H1 (cell line): ENCODE data around the gene TAF11L13. TPM values are rescaled to one million over a fixed set of nuclear protein-coding genes. Genes with fewer than 3 reads are reported as not detected.

ENCODE experiments used
- CTCF ChIA-PET: fragments of 300-600 bp; sonication (Branson Sonifier 250); formaldehyde crosslinking; loops from one replicate; lab custom pipeline; 2021; ENCODE audit not compliant: partially characterized antibody; lab: Charles Lee
- POLR2A ChIA-PET: fragments of 300-600 bp; sonication (Branson Sonifier 250); formaldehyde crosslinking; loops from one replicate; lab custom pipeline; 2021; ENCODE audit warnings: inconsistent platforms; ENCODE audit not compliant: partially characterized antibody; lab: Charles Lee
- DNase-seq, 2 experiments: peaks; one replicate each; pipeline versions ENCODE4 v3.0.0 to v3.0.0-alpha.2; 2010 to 2022; ENCODE audit warnings: low spot score in 2 of 2, low read depth in 1 of 2, mixed read lengths in 1 of 2
- FAIRE-seq: peaks from 2 replicates; lab custom pipeline; 2011; peaks lifted over from hg19 to GRCh38; lab: Jason Lieb, UNC
- H2AFZ ChIP-seq: 2 replicates; pipeline ENCODE4 v1.8.1; 2012; ENCODE audit warnings: low read length, inconsistent platforms
- H2AK5ac ChIP-seq: 2 replicates; pipeline ENCODE4 v1.6.1; 2013; ENCODE audit warnings: low read depth, low read length
- H2BK120ac ChIP-seq: replicated peaks from 2 replicates; pipeline ENCODE3; 2013; ENCODE audit warnings: low read depth, low read length, inconsistent platforms
- H2BK12ac ChIP-seq: 2 replicates; pipeline ENCODE4 v1.6.1; 2013; ENCODE audit warnings: low read depth, low read length
- H2BK15ac ChIP-seq: 2 replicates; pipeline ENCODE4 v1.6.1; 2013; ENCODE audit warnings: low read length
- H2BK20ac ChIP-seq: 2 replicates; pipeline ENCODE4 v1.6.1; 2013; ENCODE audit warnings: low read length
- H2BK5ac ChIP-seq: 2 replicates; pipeline ENCODE4 v1.6.1; 2013; ENCODE audit warnings: low read depth, low read length
- H3K14ac ChIP-seq: 2 replicates; pipeline ENCODE4 v1.6.1; 2013; ENCODE audit warnings: inconsistent platforms; ENCODE audit not compliant: insufficient read length
- H3K18ac ChIP-seq: 2 replicates; pipeline ENCODE4 v1.6.1; 2013; ENCODE audit warnings: low read length; ENCODE audit errors: extremely low read depth
- H3K23ac ChIP-seq: 2 replicates; pipeline ENCODE4 v1.6.1; 2013; ENCODE audit warnings: inconsistent platforms; ENCODE audit not compliant: insufficient read length
- H3K23me2 ChIP-seq: 2 replicates; pipeline ENCODE4 v1.6.1; 2013; ENCODE audit warnings: low read depth, low read length
- H3K27ac ChIP-seq: 2 replicates; pipeline ENCODE4 v1.6.1; 2011; ENCODE audit warnings: low read depth, low read length, inconsistent platforms
- H3K27me3 ChIP-seq, 4 experiments: replicated peaks in 1 of 4; 1 replicate in 1 of 4; 2 replicates in 3 of 4; pipeline versions ENCODE4 v1.6.1 to v1.8.1; 2011 to 2013; ENCODE audit warnings: low read length in 3 of 4, mild to moderate bottlenecking in 3 of 4, inconsistent platforms in 2 of 4, mixed read lengths in 2 of 4, moderate library complexity in 1 of 4; ENCODE audit not compliant: control insufficient read depth in 3 of 4, insufficient read depth in 3 of 4; ENCODE audit errors: extremely low read depth in 1 of 4
- H3K36me3 ChIP-seq, 4 experiments: 2 replicates each; pipeline versions ENCODE4 v1.6.1 to v1.8.1; 2011 to 2013; ENCODE audit warnings: mild to moderate bottlenecking in 4 of 4, low read length in 3 of 4, moderate library complexity in 2 of 4, control low read depth in 1 of 4, inconsistent platforms in 1 of 4; ENCODE audit not compliant: insufficient read depth in 4 of 4, control insufficient read depth in 2 of 4
- H3K4ac ChIP-seq: replicated peaks from 2 replicates; pipeline ENCODE3; 2013; ENCODE audit warnings: low read length, low read depth, mixed read lengths, inconsistent platforms; ENCODE audit not compliant: insufficient read length
- H3K4me1 ChIP-seq, 4 experiments: replicated peaks in 1 of 4; 1 replicate in 1 of 4; 2 replicates in 3 of 4; pipeline versions ENCODE4 v1.6.1 to v1.8.1; 2011 to 2013; ENCODE audit warnings: low read length in 3 of 4, inconsistent platforms in 2 of 4, mixed read lengths in 1 of 4; ENCODE audit not compliant: insufficient read depth in 4 of 4, control insufficient read depth in 3 of 4
- H3K4me2 ChIP-seq, 2 experiments: 2 replicates each; pipeline versions ENCODE4 v1.6.1 to v1.8.1; 2011 to 2013; ENCODE audit warnings: low read depth in 2 of 2, low read length in 2 of 2, control low read depth in 1 of 2, inconsistent platforms in 1 of 2, mild to moderate bottlenecking in 1 of 2; ENCODE audit not compliant: insufficient read depth in 1 of 2
- H3K4me3 ChIP-seq, 4 experiments: fragments of 200-600, 300-600 bp in 1 of 4; sonication (generic), shearing (Covaris generic), sonication (Bioruptor Twin) in 1 of 4; 2 replicates each; pipeline versions ENCODE4 v1.5.1 to v1.8.1; 2011 to 2016; ENCODE audit warnings: low read length in 4 of 4, low read depth in 3 of 4, control low read depth in 2 of 4, inconsistent platforms in 2 of 4, mild to moderate bottlenecking in 2 of 4, mixed read lengths in 1 of 4, moderate library complexity in 1 of 4; ENCODE audit not compliant: insufficient read depth in 2 of 4; ENCODE audit errors: extremely low read depth in 1 of 4
- H3K56ac ChIP-seq: replicated peaks from 2 replicates; pipeline ENCODE3; 2013; ENCODE audit warnings: low read depth, mild to moderate bottlenecking, mixed read lengths, low read length, inconsistent platforms; ENCODE audit not compliant: insufficient read length
- H3K79me1 ChIP-seq: 2 replicates; pipeline ENCODE4 v1.6.1; 2013; ENCODE audit warnings: low read depth, low read length, control low read depth
- H3K79me2 ChIP-seq, 2 experiments: 2 replicates each; pipeline versions ENCODE4 v1.6.1 to v1.8.1; 2012 to 2013; ENCODE audit warnings: low read length in 2 of 2, mild to moderate bottlenecking in 2 of 2, inconsistent platforms in 1 of 2; ENCODE audit not compliant: insufficient read depth in 2 of 2, control insufficient read depth in 1 of 2
- H3K9ac ChIP-seq, 4 experiments: replicated peaks in 1 of 4; 1 replicate in 1 of 4; 2 replicates in 3 of 4; pipeline versions ENCODE4 v1.6.1 to v1.8.1; 2011 to 2013; ENCODE audit warnings: low read depth in 3 of 4, low read length in 3 of 4, control low read depth in 2 of 4, mild to moderate bottlenecking in 2 of 4, moderate library complexity in 2 of 4, inconsistent platforms in 1 of 4; ENCODE audit errors: extremely low read depth in 1 of 4
- H3K9me3 ChIP-seq, 2 experiments: 2 replicates each; pipeline versions ENCODE4 v1.6.1 to v1.8.1; 2012 to 2013; ENCODE audit warnings: mild to moderate bottlenecking in 2 of 2, moderate library complexity in 2 of 2, control low read depth in 1 of 2, inconsistent platforms in 1 of 2, low read depth in 1 of 2, low read length in 1 of 2, mixed read lengths in 1 of 2; ENCODE audit not compliant: insufficient read depth in 2 of 2
- H4K20me1 ChIP-seq, 2 experiments: replicated peaks in 1 of 2; 2 replicates each; pipeline versions ENCODE3 to v1.8.1; 2011 to 2013; ENCODE audit warnings: inconsistent platforms in 2 of 2, low read length in 2 of 2, mild to moderate bottlenecking in 1 of 2; ENCODE audit not compliant: insufficient read depth in 2 of 2, control insufficient read depth in 1 of 2
- H4K5ac ChIP-seq: 2 replicates; pipeline ENCODE4 v1.6.1; 2013; ENCODE audit warnings: low read length, low read depth, mixed read lengths, inconsistent platforms; ENCODE audit not compliant: insufficient read length
- H4K8ac ChIP-seq: 2 replicates; pipeline ENCODE4 v1.8.0; 2013; ENCODE audit warnings: mild to moderate bottlenecking, moderate library complexity, low read length, inconsistent platforms; ENCODE audit not compliant: insufficient read depth; ENCODE audit errors: extremely low read depth
- H4K91ac ChIP-seq: replicated peaks from 2 replicates; pipeline ENCODE3; 2013; ENCODE audit warnings: low read length, mixed read lengths, inconsistent platforms; ENCODE audit not compliant: insufficient read length
- CBX8 ChIP-seq: fragments of 300-800, 300-1000 bp; sonication (generic); IDR thresholded peaks from 2 replicates; pipeline ENCODE4 v1.7.1; 2016; ENCODE audit warnings: low read depth, low read length, borderline replicate concordance
- JUN ChIP-seq: IDR thresholded peaks from 2 replicates; pipeline ENCODE4 v1.6.1; 2011; ENCODE audit warnings: low read depth, mild to moderate bottlenecking, improper control_type of control experiment, low read length
- SIN3A ChIP-seq, 2 experiments: IDR thresholded peaks in 1 of 2; conservative IDR thresholded peaks in 1 of 2; 2 replicates each; pipeline ENCODE4 v1.6.1; 2011 to 2012; ENCODE audit warnings: low read length in 2 of 2, improper control_type of control experiment in 1 of 2, low read depth in 1 of 2, mild to moderate bottlenecking in 1 of 2
- SUZ12 ChIP-seq: fragments of 200-600 bp; sonication (generic); IDR thresholded peaks from 2 replicates; pipeline ENCODE4 v1.6.1; 2012; ENCODE audit warnings: mild to moderate bottlenecking, inconsistent platforms, low read length, moderate library complexity, mixed read lengths
- YY1 ChIP-seq: IDR thresholded peaks from 2 replicates; pipeline ENCODE4 v1.6.1; 2011; ENCODE audit warnings: low read depth, mild to moderate bottlenecking, low read length
- WGBS, 2 experiments: shearing (Covaris generic) in 1 of 2; methylation state at CpG; one replicate each; pipeline versions ENCODE4 v1.1.6 to v1.1.7; 2013 to 2015; ENCODE audit warnings: low lambda C conversion rate in 2 of 2, mixed read lengths in 2 of 2, inconsistent platforms in 1 of 2, low coverage in 1 of 2, missing lambda C conversion rate in 1 of 2; ENCODE audit not compliant: insufficient replicate concordance in 2 of 2, insufficient coverage in 1 of 2, insufficient read length in 1 of 2; ENCODE audit errors: extremely low coverage in 1 of 2, missing lambda C conversion rate in 1 of 2; 5-methylcytosine and 5-hydroxymethylcytosine counted together
- polyA plus RNA-seq, 7 experiments: library from polyadenylated mRNA; depleted of rRNA in 3 of 7; stranded (reverse) in 5 of 7; unstranded in 2 of 7; fragments of >200 nt in 5 of 7; fragments of 200-250 nt in 2 of 7; gene quantifications; 1 replicate in 5 of 7; 2 replicates in 1 of 7; 4 replicates in 1 of 7; pipeline versions ENCODE4 v1.2.1 to v1.2.3, GENCODE V29; 2011 to 2013; ENCODE audit warnings: missing spikeins in 2 of 7, mixed read lengths in 2 of 7
- total RNA-seq: library from RNA; stranded (reverse); fragmentation: NEBNext Ultra II Directional; extraction: Animal tissue kit (Norgen Biotek cat#: 25700); gene quantifications from 2 replicates; pipeline ENCODE4 v1.2.1, GENCODE V29; 2021

The TAF11L13 gene
- total and polyA plus RNA-seq, 2 of the 8 experiments (the other 6 are each of a cell fraction or from before 2014, with no cell fraction given) = not detected

- no peaks in the 10 kb centered on the region for H3K36me3 ChIP-seq
- H3K9me3 ChIP-seq = no peaks in the 10 kb centered on the region
- H2BK15ac ChIP-seq = no peak overlapping the region
- H2BK5ac ChIP-seq = no peak overlapping the region
- no peaks in the 10 kb centered on the region for H3K79me1 ChIP-seq
- H3K79me2 ChIP-seq = no peaks in the 10 kb centered on the region
- H4K5ac ChIP-seq = no peak overlapping the region
- H2AK5ac ChIP-seq = no peak overlapping the region
- no peak overlapping the region for H2BK12ac ChIP-seq
- no peak overlapping the region for H2BK20ac ChIP-seq
- no peak overlapping the region for H3K9ac ChIP-seq
- no peak overlapping the region for H3K56ac ChIP-seq
- H2AFZ ChIP-seq = no peak overlapping the region
- CTCF ChIA-PET = no interaction called here
- no peak for TF ChIP-seq YY1
- TF ChIP-seq SIN3A (conservative IDR thresholded peaks at IDR 0.05 in 1 of 2, IDR thresholded peaks at IDR 0.05 in 1 of 2; ENCODE audit: low read depth in 1 of 2, low read length in 2 of 2) = no peak
- no peak for TF ChIP-seq JUN
- no peak for TF ChIP-seq CBX8
- no peak for TF ChIP-seq SUZ12
- TF ChIP-seq, all 59 proteins: peak for 0
- no peak overlapping the region for H3K4me3 ChIP-seq
- POLR2A ChIA-PET = no interaction called here
- no peak overlapping the region for H4K8ac ChIP-seq
- no peaks in the 10 kb centered on the region for H3K23me2 ChIP-seq
- no peaks in the 10 kb centered on the region for H4K20me1 ChIP-seq
- no peak overlapping the region for H3K18ac ChIP-seq
- no peaks in the 10 kb centered on the region for H3K4me1 ChIP-seq
- no peaks in the 10 kb centered on the region for H3K27me3 ChIP-seq
- WGBS, 2 experiments = 95% methylated on average over 11 of the region's 11 CpGs; no CpG with 5 or more reads in 1 of the 2 experiments
- no peak for DNase-seq
- H3K4ac ChIP-seq = no peak overlapping the region
- no peak overlapping the region for H4K91ac ChIP-seq
- FAIRE-seq = no peak
- no peak overlapping the region for H2BK120ac ChIP-seq
- no peak overlapping the region for H3K14ac ChIP-seq
- H3K27ac ChIP-seq = no peak overlapping the region
- no peak overlapping the region for H3K4me2 ChIP-seq
- no peak overlapping the region for H3K23ac ChIP-seq
Measured at GRCh38 chr5:17625686-17626085, 6.2 kb upstream of the TAF11L13 start.
